ENCODE results near the gene GRIA4.

Gene GRIA4

GRCh38 chr11:105609832-105610781 is at the start of gene GRIA4:
Gene GRIA4, plus strand, starts transcription at chr11:105610073. Its CDS starts 925 bp downstream, at chr11:105610998.
- DNase-seq, result peak; percentile 59

DNA sequence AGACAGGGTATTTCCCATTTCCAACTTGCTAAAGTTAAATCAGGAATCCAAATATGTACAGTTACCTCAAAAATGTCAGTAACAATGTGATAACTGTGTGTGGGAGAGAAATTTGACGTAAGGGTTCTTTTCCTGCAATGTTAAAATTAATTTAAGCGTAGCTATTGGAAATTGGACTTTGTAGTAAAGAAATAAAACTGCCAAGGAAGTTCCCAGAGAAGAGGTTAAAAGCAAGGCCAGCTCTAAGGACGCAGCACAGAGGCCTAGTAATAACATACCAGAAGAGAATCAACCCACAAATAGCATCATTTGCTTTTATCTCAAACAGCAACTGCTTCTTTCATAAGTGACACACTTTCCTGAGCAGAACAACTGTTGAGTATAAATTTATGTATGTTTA is 36.8 kb upstream of the GRIA4 start:
- no peak for DNase-seq

DNA sequence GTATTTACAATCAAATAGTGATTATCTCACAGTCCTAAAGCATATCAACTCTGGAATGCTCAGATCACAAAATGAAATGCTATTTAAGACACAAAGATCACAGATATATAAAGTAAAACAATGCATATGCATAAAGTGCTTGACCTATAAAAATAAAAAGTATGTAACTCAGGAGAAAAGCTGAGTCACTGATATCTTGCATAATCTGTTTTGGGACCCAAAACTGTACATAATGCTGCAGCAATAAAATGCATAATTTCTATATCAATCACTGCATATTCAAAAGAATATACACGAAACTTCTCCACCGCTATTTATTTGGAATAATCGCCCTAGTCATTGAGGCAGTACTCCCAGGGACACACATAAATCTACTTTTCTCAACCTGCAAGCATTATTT is 34.9 kb upstream of the GRIA4 start:
- DNase-seq, result peak; percentile 4

DNA sequence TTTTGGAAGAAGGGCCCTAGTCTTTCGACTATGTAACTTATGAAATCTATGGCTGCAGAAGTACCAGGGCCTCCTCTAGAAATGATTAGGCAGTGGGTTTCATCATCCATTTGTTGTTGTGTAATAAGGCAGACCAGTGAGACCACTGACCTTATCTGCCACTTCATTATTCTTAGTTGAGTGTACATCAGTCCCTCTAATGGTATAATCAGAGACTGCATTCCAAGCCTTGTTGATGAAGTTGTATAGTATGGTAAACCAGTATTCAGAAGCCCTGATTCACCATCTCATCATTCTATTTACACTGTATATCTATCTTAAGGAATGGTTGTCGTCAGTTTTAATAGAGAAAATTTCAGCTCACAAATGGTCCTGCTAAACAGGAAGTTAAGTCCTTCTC is 32.2 kb upstream of the GRIA4 start:
- DNase-seq, result peak; percentile 28

- no peak for DNase-seq
Observed at GRCh38 chr11:105579111-105579510, 30.8 kb upstream of the GRIA4 start.

DNA sequence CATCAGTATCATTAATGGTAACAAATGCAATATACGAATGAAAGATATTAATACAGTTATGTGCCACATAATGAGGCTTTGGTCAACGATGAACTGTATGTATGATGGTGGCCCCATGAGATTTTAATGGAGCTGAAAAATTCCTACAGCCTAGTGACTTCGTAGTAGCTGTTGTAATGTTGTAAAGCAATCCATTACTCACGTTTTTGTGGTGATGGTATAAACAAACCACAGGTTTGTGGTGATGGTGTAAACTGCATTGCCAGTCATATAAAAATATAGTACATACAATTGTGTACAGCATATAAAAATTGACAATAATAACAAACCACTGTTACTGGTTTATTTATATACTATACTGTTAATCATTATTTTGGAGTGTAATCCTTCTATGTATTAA is 27.4 kb upstream of the GRIA4 start:
- DNase-seq, result peak; percentile 25

GRCh38 chr11:105588001-105588400 is 21.9 kb upstream of the GRIA4 start:
- peak; percentile 84 for DNase-seq

DNA sequence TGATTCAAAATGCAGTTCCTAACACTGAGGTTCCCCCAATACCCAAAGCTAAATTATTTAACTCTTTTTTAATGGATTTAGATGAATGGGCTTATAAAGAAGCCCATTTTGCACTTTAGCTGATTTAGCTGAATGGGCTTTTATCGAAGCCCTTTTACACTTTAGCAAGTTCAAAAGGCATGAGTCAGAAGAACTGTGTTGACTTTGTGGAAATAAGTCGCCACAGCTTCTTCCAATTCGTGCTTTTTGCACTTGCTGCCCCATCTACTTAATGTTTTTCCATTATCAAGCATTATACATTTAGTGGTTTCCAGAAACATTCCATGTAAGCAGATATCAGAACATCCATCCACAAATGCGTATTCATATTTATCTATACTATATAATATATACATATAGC is 20.5 kb upstream of the GRIA4 start:
- DNase-seq, result no peak

GRCh38 chr11:105592035-105592434 is 17.8 kb upstream of the GRIA4 start:
- DNase-seq, result no peak

- no peak for DNase-seq
Observed at GRCh38 chr11:105598371-105598770, 11.5 kb upstream of the GRIA4 start.

DNA sequence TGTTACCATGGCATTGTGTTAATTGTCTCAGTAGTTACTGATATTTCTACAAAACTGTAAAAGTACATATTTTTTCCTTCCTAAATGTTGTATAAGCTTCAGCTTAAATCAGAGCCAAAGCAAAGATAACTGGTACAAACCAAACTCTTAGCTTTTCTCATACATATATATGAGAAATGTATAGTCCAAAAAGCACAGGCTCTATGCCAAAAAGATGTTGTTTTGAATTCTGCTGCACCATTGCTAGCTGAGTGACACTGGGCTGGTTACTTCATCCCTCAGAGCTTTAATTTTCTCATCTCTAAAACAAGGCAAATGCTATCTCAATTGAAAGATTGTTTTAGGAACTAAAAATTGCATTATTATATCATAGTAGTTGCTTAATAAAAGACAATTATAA is 6.7 kb upstream of the GRIA4 start:
- DNase-seq, result no peak

DNA sequence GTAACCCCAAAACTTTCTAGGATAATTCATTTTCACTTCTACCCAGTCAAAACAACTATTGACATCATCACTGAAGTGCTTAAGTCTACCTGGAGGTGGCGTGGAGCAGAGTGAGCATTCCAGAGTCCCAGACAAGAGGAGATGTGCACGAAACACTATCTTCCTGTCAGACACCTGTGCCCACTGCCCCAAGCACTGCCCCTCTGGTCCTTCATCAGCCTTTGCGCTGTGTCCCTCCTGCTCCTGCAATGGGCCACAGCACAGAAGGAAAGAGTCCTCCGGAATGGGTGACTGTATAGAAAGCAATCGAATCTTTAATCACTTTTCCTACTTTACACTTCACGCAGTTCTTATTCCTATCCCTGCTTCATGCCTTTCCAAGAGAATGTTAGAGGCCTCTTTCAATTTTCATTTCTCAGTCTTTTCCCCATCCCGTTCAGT is 512 bp upstream of the GRIA4 start:
- peak; percentile 30 for DNase-seq

DNA sequence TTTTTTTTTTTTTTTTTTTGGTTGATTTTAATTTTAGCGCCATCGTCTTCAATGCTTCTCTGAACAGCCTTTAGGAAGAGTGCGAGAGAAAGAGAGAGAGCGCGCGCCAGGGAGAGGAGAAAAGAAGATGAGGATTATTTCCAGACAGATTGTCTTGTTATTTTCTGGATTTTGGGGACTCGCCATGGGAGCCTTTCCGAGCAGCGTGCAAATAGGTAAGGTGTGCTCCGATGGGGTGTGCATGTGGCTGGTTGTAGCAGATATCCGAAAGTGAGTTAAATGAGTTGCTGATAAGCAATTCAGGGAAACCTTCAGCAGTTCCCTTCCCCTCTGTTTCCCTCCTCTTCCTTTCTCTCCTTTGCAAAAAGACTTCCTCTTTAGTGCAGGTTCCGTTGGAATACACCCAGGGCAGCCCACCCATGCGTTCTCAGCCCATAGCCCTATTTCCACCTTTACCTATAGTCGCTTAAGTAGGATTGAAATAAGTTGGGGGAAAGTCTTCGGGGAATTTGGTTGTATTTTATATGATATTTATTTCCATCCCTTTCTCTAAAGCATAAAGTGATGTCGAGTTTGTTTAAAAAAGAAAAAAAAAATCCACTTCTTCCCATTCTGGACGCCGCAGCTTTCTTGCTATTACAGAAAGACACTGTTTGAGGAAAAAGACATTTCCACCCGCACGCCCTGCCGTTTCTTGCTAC is 1.1 kb downstream of the GRIA4 start:
- no peak for DNase-seq

GRCh38 chr11:105611572-105612441 is 1.9 kb downstream of the GRIA4 start:
- no peak for DNase-seq

GRCh38 chr11:105612771-105613170 is 2.9 kb downstream of the GRIA4 start:
- DNase-seq, result no peak

DNA sequence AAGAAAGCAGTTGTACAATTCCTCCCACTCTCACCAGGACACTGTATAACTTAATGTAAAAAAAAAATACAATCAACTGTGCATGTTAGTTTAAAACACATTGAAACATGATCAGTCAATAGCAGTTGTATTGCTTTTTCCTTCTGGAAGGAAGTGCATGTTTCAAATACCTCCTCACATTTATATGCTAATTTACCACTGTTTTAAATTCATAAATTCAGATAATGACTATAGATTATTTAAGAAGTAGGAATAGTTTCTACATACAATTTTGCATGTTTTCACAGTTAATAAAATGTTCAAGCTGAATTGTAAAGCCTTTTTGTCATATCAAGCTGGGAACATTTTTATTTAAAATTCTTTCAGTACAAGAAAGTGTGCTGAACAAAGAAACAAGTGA is 3.3 kb downstream of the GRIA4 start:
- DNase-seq, result no peak

- no peak for DNase-seq
Observed at GRCh38 chr11:105618343-105618955, 8.6 kb downstream of the GRIA4 start.

DNA sequence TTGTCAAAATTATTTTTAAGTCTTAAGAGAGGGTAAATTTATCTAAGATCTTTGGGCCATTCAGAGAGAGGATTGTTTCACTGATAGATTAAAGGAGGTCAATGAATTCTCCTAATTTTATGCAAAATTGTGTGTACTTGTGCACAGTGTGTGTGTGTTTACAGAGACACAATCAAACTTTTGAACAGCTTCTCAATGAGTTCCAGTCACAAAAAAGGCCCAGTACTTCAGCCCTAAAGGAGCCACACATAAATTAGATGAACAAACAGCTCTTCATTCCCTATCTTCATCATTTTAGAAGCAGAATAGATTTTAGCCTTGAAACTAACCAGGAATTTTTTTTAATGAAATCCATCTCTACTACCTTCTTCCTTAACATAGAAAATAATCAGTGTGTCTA is 9.7 kb downstream of the GRIA4 start:
- no peak for DNase-seq

- DNase-seq, result peak; percentile 13
Observed at GRCh38 chr11:105622016-105622415, 12.1 kb downstream of the GRIA4 start.

DNA sequence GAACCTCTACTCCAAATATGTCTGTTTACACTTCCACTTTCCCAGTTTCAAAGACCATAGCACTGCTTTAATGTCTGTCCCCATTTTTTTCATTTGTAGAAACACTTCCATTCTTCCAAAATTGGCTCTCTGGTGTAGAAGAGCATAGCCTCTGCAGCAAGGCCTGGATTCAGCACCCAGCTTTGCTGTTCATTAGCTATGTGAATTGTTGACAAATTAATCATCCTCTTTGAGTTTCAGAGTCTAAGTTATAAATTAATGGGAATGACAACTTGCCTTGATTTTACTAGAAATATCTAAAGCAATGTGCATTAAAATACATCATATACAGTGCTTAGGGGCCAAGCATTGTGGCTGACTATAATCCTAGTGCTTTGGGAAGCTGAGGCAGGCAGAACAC is 22.4 kb downstream of the GRIA4 start:
- DNase-seq, result no peak

DNA sequence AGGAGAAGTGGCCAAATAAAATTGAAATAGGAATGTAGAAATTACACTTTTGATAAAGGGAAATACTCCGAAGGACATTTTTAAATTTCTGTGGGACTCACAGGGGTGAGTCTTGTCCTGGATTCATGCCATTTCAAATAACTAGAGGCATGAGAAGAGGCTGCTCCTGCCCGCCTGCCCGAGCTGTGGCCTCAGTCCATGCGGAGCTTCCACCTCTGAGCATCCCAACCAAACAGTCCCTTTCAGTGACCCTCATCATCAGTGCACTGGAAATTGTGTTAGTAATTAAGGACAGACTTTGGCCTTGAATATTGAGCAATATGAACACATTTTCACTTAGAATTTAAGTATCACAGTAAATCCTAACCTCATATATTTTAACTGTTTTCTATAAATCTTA is 25.6 kb downstream of the GRIA4 start:
- DNase-seq, result no peak

DNA sequence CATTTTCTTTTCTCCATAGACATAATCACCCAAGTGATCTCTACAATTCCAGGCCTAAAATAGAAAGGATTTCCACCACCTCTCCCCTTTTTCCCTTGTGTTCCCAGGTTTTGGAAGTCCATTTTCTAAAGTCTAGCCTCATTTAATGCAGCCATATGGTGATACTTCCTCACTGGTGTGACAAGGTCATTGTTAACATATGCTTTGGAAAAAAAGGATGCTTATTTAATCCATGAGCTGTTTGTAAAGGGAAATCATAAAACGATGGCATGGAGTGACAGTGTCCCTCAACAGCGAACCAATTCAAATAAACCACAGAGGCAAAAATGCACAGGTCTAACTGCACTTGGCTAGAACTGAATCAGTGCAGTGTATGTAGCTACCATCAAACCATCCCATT is 26.6 kb downstream of the GRIA4 start:
- no peak for DNase-seq

GRCh38 chr11:105639527-105639926 is 29.7 kb downstream of the GRIA4 start:
- no peak for DNase-seq

Data from HCEC 1CT (cell line).